HEK293 (cell line): ENCODE measurements around the gene MLLT3.

Experiments
- HOXC10 ChIP-seq: sonication (generic); formaldehyde crosslinking; IDR thresholded peaks from 2 replicates; pipeline ENCODE4 v1.8.1; 2023; ENCODE audit warnings: mild to moderate bottlenecking, missing genetic modification reagents
- KLF1 ChIP-seq: fragments of 450-650 bp; formaldehyde crosslinking; IDR thresholded peaks from 2 replicates; pipeline ENCODE4 v1.5.1; 2016; ENCODE audit warnings: missing biosample characterization, missing genetic modification characterization
- REPIN1 ChIP-seq: fragments of 450-650 bp; formaldehyde crosslinking; IDR thresholded peaks from 2 replicates; pipeline ENCODE4 v1.5.1; 2017; ENCODE audit warnings: missing biosample characterization, missing genetic modification characterization, low read depth
- SP3 ChIP-seq: fragments of 450-650 bp; formaldehyde crosslinking; IDR thresholded peaks from 2 replicates; pipeline ENCODE4 v1.5.1; 2016; ENCODE audit warnings: missing biosample characterization, missing genetic modification characterization
- ZFP37 ChIP-seq: fragments of 450-650 bp; formaldehyde crosslinking; IDR thresholded peaks from 2 replicates; pipeline ENCODE4 v1.5.1; 2016; ENCODE audit warnings: missing biosample characterization, missing genetic modification characterization
- ZFP69B ChIP-seq: fragments of 450-650 bp; formaldehyde crosslinking; IDR thresholded peaks from 2 replicates; pipeline ENCODE4 v1.5.1; 2016; ENCODE audit warnings: missing biosample characterization, missing genetic modification characterization
- ZNF140 ChIP-seq: fragments of 450-650 bp; formaldehyde crosslinking; IDR thresholded peaks from 2 replicates; pipeline ENCODE4 v1.5.1; 2016; ENCODE audit warnings: missing biosample characterization, missing genetic modification characterization
- ZNF155 ChIP-seq: fragments of 450-650 bp; formaldehyde crosslinking; IDR thresholded peaks from 2 replicates; pipeline ENCODE4 v1.5.1; 2016; ENCODE audit warnings: missing biosample characterization, missing genetic modification characterization
- ZNF24 ChIP-seq: fragments of 450-650 bp; formaldehyde crosslinking; IDR thresholded peaks from 2 replicates; pipeline ENCODE4 v1.5.1; 2016; ENCODE audit warnings: missing biosample characterization, missing genetic modification characterization
- ZNF311 ChIP-seq: fragments of 450-650 bp; formaldehyde crosslinking; IDR thresholded peaks from 2 replicates; pipeline ENCODE4 v1.5.1; 2017; ENCODE audit warnings: missing biosample characterization, missing genetic modification characterization, borderline replicate concordance
- ZNF335 ChIP-seq: fragments of 450-650 bp; formaldehyde crosslinking; conservative IDR thresholded peaks from 2 replicates; pipeline ENCODE4 v1.5.1; 2016; ENCODE audit warnings: missing biosample characterization, missing genetic modification characterization
- ZNF354C ChIP-seq: fragments of 450-650 bp; formaldehyde crosslinking; IDR thresholded peaks from 2 replicates; pipeline ENCODE4 v1.5.1; 2016; ENCODE audit warnings: missing biosample characterization, missing genetic modification characterization, low read depth, borderline replicate concordance
- ZNF366 ChIP-seq: fragments of 450-650 bp; formaldehyde crosslinking; conservative IDR thresholded peaks from 2 replicates; pipeline ENCODE4 v1.5.1; 2016; ENCODE audit warnings: missing biosample characterization, missing genetic modification characterization
- ZNF394 ChIP-seq: fragments of 450-650 bp; formaldehyde crosslinking; IDR thresholded peaks from 2 replicates; pipeline ENCODE4 v1.5.1; 2016; ENCODE audit warnings: missing biosample characterization, missing genetic modification characterization, mild to moderate bottlenecking, moderate library complexity, borderline replicate concordance
- ZNF501 ChIP-seq: fragments of 450-650 bp; formaldehyde crosslinking; IDR thresholded peaks from 2 replicates; pipeline ENCODE4 v1.5.1; 2016; ENCODE audit warnings: missing biosample characterization, missing genetic modification characterization
- ZNF514 ChIP-seq: fragments of 450-650 bp; formaldehyde crosslinking; IDR thresholded peaks from 2 replicates; pipeline ENCODE4 v1.5.1; 2016; ENCODE audit warnings: missing biosample characterization, missing genetic modification characterization
- ZNF549 ChIP-seq: fragments of 450-650 bp; IDR thresholded peaks from 2 replicates; pipeline ENCODE4 v1.5.1; 2018; ENCODE audit warnings: missing biosample characterization, missing genetic modification characterization, mild to moderate bottlenecking, inconsistent platforms, moderate library complexity
- ZNF561 ChIP-seq: fragments of 450-650 bp; IDR thresholded peaks from 2 replicates; pipeline ENCODE4 v1.5.1; 2018; ENCODE audit warnings: missing biosample characterization, missing genetic modification characterization, borderline replicate concordance
- ZNF624 ChIP-seq: fragments of 450-650 bp; formaldehyde crosslinking; IDR thresholded peaks from 2 replicates; pipeline ENCODE4 v1.5.1; 2017; ENCODE audit warnings: missing biosample characterization, missing genetic modification characterization
- ZNF658 ChIP-seq: fragments of 450-650 bp; formaldehyde crosslinking; IDR thresholded peaks from 2 replicates; pipeline ENCODE4; 2016; ENCODE audit warnings: missing biosample characterization, missing genetic modification characterization
- ZNF776 ChIP-seq: fragments of 450-650 bp; formaldehyde crosslinking; IDR thresholded peaks from 2 replicates; pipeline ENCODE4 v1.5.0; 2017; ENCODE audit warnings: missing biosample characterization, missing genetic modification characterization, borderline replicate concordance
- ZNF777 ChIP-seq: fragments of 450-650 bp; formaldehyde crosslinking; IDR thresholded peaks from 2 replicates; pipeline ENCODE4 v1.5.1; 2017; ENCODE audit warnings: missing biosample characterization, missing genetic modification characterization, borderline replicate concordance
- ZNF791 ChIP-seq: fragments of 450-650 bp; formaldehyde crosslinking; IDR thresholded peaks from 2 replicates; pipeline ENCODE4 v1.5.1; 2016; ENCODE audit warnings: missing biosample characterization, missing genetic modification characterization
- ZNF792 ChIP-seq: fragments of 450-650 bp; formaldehyde crosslinking; IDR thresholded peaks from 2 replicates; pipeline ENCODE4 v1.5.1; 2016; ENCODE audit warnings: missing biosample characterization, missing genetic modification characterization
- ZSCAN16 ChIP-seq: fragments of 450-650 bp; formaldehyde crosslinking; IDR thresholded peaks from 2 replicates; pipeline ENCODE4 v1.5.1; 2016; ENCODE audit warnings: missing biosample characterization, missing genetic modification characterization
- TF ChIP-seq, protein P1 (sequence below): fragments of 450-650 bp; formaldehyde crosslinking; IDR thresholded peaks from 2 replicates; pipeline ENCODE4 v1.5.1; 2016; ENCODE audit warnings: missing biosample characterization, missing genetic modification characterization
- TF ChIP-seq, protein P2 (sequence below): fragments of 450-650 bp; formaldehyde crosslinking; IDR thresholded peaks from 2 replicates; pipeline ENCODE4 v1.5.1; 2016; ENCODE audit warnings: missing biosample characterization, missing genetic modification characterization
- TF ChIP-seq, protein P3 (sequence below): sonication (generic); formaldehyde crosslinking; IDR thresholded peaks from 2 replicates; pipeline ENCODE4 v1.8.1; 2022; ENCODE audit warnings: mild to moderate bottlenecking, moderate library complexity, missing genetic modification reagents
- TF ChIP-seq, protein P4 (sequence below): fragments of 450-650 bp; formaldehyde crosslinking; IDR thresholded peaks from 2 replicates; pipeline ENCODE4 v1.5.1; 2016; ENCODE audit warnings: missing biosample characterization, missing genetic modification characterization
- TF ChIP-seq, protein P5 (sequence below): fragments of 450-650 bp; formaldehyde crosslinking; IDR thresholded peaks from 2 replicates; pipeline ENCODE4 v1.5.1; 2017; ENCODE audit warnings: missing biosample characterization, missing genetic modification characterization
- TF ChIP-seq, protein P6 (sequence below): fragments of 450-650 bp; formaldehyde crosslinking; IDR thresholded peaks from 2 replicates; pipeline ENCODE4 v1.5.1; 2016; ENCODE audit warnings: missing biosample characterization, missing genetic modification characterization

Gene MLLT3

DNA sequence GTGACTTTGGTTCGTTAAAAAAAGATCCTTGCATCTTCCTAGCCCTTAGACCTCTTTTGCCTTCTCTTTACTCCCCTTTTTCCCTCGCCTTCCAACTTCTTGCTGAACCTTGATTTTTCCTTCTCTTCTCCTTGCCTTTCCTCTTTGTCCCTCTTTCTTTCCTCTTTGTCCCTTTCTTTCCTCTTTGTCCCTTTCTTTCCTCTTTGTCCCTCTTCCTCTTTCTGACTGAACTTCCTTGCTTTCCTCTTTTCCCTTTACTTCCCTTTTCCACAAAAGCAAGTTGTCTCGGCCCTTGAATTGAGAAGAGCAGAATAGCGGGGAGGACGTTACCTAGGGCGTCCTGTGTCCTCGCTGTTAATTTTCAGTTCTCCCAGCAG is 1.4 kb upstream of the MLLT3 start (continued):
- TF ChIP-seq, protein P1, sequence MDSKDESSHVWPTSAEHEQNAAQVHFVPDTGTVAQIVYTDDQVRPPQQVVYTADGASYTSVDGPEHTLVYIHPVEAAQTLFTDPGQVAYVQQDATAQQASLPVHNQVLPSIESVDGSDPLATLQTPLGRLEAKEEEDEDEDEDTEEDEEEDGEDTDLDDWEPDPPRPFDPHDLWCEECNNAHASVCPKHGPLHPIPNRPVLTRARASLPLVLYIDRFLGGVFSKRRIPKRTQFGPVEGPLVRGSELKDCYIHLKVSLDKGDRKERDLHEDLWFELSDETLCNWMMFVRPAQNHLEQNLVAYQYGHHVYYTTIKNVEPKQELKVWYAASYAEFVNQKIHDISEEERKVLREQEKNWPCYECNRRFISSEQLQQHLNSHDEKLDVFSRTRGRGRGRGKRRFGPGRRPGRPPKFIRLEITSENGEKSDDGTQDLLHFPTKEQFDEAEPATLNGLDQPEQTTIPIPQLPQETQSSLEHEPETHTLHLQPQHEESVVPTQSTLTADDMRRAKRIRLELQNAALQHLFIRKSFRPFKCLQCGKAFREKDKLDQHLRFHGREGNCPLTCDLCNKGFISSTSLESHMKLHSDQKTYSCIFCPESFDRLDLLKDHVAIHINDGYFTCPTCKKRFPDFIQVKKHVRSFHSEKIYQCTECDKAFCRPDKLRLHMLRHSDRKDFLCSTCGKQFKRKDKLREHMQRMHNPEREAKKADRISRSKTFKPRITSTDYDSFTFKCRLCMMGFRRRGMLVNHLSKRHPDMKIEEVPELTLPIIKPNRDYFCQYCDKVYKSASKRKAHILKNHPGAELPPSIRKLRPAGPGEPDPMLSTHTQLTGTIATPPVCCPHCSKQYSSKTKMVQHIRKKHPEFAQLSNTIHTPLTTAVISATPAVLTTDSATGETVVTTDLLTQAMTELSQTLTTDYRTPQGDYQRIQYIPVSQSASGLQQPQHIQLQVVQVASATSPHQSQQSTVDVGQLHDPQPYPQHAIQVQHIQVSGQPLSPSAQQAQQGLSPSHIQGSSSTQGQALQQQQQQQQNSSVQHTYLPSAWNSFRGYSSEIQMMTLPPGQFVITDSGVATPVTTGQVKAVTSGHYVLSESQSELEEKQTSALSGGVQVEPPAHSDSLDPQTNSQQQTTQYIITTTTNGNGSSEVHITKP (tag by site-specific recombination) = peak; percentile 14; the same call in 1 of the 2 replicates
- peak; percentile 97 for TF ChIP-seq ZNF366 (tag by site-specific recombination)
- TF ChIP-seq ZNF354C = no peak
- TF ChIP-seq ZNF335 = no peak
- TF ChIP-seq ZFP69B (tag by site-specific recombination) = 0 out of 2 replicates have a peak, but pooled peaks have one; percentile 17
- no peak for TF ChIP-seq ZNF791
- no peak for TF ChIP-seq ZSCAN16
- no peak for TF ChIP-seq ZNF792 (tag by site-specific recombination)
- no peak for TF ChIP-seq ZNF624 (tag by site-specific recombination)
- TF ChIP-seq ZNF561 (tag by site-specific recombination) = no peak
- no peak for TF ChIP-seq ZNF514
- TF ChIP-seq, protein P2, sequence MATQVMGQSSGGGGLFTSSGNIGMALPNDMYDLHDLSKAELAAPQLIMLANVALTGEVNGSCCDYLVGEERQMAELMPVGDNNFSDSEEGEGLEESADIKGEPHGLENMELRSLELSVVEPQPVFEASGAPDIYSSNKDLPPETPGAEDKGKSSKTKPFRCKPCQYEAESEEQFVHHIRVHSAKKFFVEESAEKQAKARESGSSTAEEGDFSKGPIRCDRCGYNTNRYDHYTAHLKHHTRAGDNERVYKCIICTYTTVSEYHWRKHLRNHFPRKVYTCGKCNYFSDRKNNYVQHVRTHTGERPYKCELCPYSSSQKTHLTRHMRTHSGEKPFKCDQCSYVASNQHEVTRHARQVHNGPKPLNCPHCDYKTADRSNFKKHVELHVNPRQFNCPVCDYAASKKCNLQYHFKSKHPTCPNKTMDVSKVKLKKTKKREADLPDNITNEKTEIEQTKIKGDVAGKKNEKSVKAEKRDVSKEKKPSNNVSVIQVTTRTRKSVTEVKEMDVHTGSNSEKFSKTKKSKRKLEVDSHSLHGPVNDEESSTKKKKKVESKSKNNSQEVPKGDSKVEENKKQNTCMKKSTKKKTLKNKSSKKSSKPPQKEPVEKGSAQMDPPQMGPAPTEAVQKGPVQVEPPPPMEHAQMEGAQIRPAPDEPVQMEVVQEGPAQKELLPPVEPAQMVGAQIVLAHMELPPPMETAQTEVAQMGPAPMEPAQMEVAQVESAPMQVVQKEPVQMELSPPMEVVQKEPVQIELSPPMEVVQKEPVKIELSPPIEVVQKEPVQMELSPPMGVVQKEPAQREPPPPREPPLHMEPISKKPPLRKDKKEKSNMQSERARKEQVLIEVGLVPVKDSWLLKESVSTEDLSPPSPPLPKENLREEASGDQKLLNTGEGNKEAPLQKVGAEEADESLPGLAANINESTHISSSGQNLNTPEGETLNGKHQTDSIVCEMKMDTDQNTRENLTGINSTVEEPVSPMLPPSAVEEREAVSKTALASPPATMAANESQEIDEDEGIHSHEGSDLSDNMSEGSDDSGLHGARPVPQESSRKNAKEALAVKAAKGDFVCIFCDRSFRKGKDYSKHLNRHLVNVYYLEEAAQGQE (tag by site-specific recombination) = no peak
- no peak for TF ChIP-seq ZNF776 (tag by site-specific recombination)
- TF ChIP-seq, protein P3, sequence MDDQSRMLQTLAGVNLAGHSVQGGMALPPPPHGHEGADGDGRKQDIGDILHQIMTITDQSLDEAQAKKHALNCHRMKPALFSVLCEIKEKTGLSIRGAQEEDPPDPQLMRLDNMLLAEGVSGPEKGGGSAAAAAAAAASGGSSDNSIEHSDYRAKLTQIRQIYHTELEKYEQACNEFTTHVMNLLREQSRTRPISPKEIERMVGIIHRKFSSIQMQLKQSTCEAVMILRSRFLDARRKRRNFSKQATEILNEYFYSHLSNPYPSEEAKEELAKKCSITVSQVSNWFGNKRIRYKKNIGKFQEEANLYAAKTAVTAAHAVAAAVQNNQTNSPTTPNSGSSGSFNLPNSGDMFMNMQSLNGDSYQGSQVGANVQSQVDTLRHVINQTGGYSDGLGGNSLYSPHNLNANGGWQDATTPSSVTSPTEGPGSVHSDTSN (CRISPR knock-in tag) = no peak
- TF ChIP-seq ZNF394 (tag by site-specific recombination) = no peak; the same call in 1 of the 2 replicates
- TF ChIP-seq, protein P4, sequence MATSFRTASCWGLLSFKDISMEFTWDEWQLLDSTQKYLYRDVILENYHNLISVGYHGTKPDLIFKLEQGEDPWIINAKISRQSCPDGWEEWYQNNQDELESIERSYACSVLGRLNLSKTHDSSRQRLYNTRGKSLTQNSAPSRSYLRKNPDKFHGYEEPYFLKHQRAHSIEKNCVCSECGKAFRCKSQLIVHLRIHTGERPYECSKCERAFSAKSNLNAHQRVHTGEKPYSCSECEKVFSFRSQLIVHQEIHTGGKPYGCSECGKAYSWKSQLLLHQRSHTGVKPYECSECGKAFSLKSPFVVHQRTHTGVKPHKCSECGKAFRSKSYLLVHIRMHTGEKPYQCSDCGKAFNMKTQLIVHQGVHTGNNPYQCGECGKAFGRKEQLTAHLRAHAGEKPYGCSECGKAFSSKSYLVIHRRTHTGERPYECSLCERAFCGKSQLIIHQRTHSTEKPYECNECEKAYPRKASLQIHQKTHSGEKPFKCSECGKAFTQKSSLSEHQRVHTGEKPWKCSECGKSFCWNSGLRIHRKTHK (tag by site-specific recombination) = no peak
- TF ChIP-seq ZNF777 (tag by site-specific recombination) = 0 out of 2 replicates have a peak, but pooled peaks have one; percentile 25
- no peak for TF ChIP-seq KLF1 (tag by site-specific recombination)
- TF ChIP-seq, protein P5, sequence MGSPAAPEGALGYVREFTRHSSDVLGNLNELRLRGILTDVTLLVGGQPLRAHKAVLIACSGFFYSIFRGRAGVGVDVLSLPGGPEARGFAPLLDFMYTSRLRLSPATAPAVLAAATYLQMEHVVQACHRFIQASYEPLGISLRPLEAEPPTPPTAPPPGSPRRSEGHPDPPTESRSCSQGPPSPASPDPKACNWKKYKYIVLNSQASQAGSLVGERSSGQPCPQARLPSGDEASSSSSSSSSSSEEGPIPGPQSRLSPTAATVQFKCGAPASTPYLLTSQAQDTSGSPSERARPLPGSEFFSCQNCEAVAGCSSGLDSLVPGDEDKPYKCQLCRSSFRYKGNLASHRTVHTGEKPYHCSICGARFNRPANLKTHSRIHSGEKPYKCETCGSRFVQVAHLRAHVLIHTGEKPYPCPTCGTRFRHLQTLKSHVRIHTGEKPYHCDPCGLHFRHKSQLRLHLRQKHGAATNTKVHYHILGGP = no peak
- TF ChIP-seq ZFP37 (tag by site-specific recombination) = no peak
- TF ChIP-seq ZNF549 = no peak
- peak; percentile 78; the same call in 1 of the 2 replicates for TF ChIP-seq ZNF140 (tag by site-specific recombination)
- no peak for TF ChIP-seq SP3 (tag by site-specific recombination)
- no peak for TF ChIP-seq ZNF155
- no peak for TF ChIP-seq ZNF24
- TF ChIP-seq HOXC10 (CRISPR knock-in tag) = no peak
- TF ChIP-seq ZNF311 (tag by site-specific recombination) = no peak
- TF ChIP-seq ZNF501 (tag by site-specific recombination) = 0 out of 2 replicates have a peak, but pooled peaks have one; percentile 48
- TF ChIP-seq, protein P6, sequence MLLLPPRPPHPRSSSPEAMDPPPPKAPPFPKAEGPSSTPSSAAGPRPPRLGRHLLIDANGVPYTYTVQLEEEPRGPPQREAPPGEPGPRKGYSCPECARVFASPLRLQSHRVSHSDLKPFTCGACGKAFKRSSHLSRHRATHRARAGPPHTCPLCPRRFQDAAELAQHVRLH = no peak
- no peak for TF ChIP-seq ZNF658 (tag by site-specific recombination)
- TF ChIP-seq REPIN1 = 0 out of 2 replicates have a peak, but pooled peaks have one; percentile 62
